H1 (cell line): ENCODE results near the gene ITFG2. TPM values are rescaled to one million over a fixed set of nuclear protein-coding genes. Genes with fewer than 3 reads are reported as not detected.

Source experiments
- CTCF ChIA-PET: fragments of 300-600 bp; sonication (Branson Sonifier 250); formaldehyde crosslinking; loops from one replicate; lab custom pipeline; 2021; ENCODE audit not compliant: partially characterized antibody; lab: Charles Lee
- POLR2A ChIA-PET: fragments of 300-600 bp; sonication (Branson Sonifier 250); formaldehyde crosslinking; loops from one replicate; lab custom pipeline; 2021; ENCODE audit warnings: inconsistent platforms; ENCODE audit not compliant: partially characterized antibody; lab: Charles Lee
- DNase-seq, 2 experiments: peaks; one replicate each; pipeline versions ENCODE4 v3.0.0 to v3.0.0-alpha.2; 2010 to 2022; ENCODE audit warnings: low spot score in 2 of 2, low read depth in 1 of 2, mixed read lengths in 1 of 2
- FAIRE-seq: peaks from 2 replicates; lab custom pipeline; 2011; peaks lifted over from hg19 to GRCh38; lab: Jason Lieb, UNC
- H2AFZ ChIP-seq: 2 replicates; pipeline ENCODE4 v1.8.1; 2012; ENCODE audit warnings: low read length, inconsistent platforms
- H2AK5ac ChIP-seq: 2 replicates; pipeline ENCODE4 v1.6.1; 2013; ENCODE audit warnings: low read depth, low read length
- H2BK120ac ChIP-seq: replicated peaks from 2 replicates; pipeline ENCODE3; 2013; ENCODE audit warnings: low read depth, low read length, inconsistent platforms
- H2BK12ac ChIP-seq: 2 replicates; pipeline ENCODE4 v1.6.1; 2013; ENCODE audit warnings: low read depth, low read length
- H2BK15ac ChIP-seq: 2 replicates; pipeline ENCODE4 v1.6.1; 2013; ENCODE audit warnings: low read length
- H2BK20ac ChIP-seq: 2 replicates; pipeline ENCODE4 v1.6.1; 2013; ENCODE audit warnings: low read length
- H2BK5ac ChIP-seq: 2 replicates; pipeline ENCODE4 v1.6.1; 2013; ENCODE audit warnings: low read depth, low read length
- H3K14ac ChIP-seq: 2 replicates; pipeline ENCODE4 v1.6.1; 2013; ENCODE audit warnings: inconsistent platforms; ENCODE audit not compliant: insufficient read length
- H3K18ac ChIP-seq: 2 replicates; pipeline ENCODE4 v1.6.1; 2013; ENCODE audit warnings: low read length; ENCODE audit errors: extremely low read depth
- H3K23ac ChIP-seq: 2 replicates; pipeline ENCODE4 v1.6.1; 2013; ENCODE audit warnings: inconsistent platforms; ENCODE audit not compliant: insufficient read length
- H3K23me2 ChIP-seq: 2 replicates; pipeline ENCODE4 v1.6.1; 2013; ENCODE audit warnings: low read depth, low read length
- H3K27ac ChIP-seq: 2 replicates; pipeline ENCODE4 v1.6.1; 2011; ENCODE audit warnings: low read depth, low read length, inconsistent platforms
- H3K27me3 ChIP-seq, 4 experiments: replicated peaks in 1 of 4; 1 replicate in 1 of 4; 2 replicates in 3 of 4; pipeline versions ENCODE4 v1.6.1 to v1.8.1; 2011 to 2013; ENCODE audit warnings: low read length in 3 of 4, mild to moderate bottlenecking in 3 of 4, inconsistent platforms in 2 of 4, mixed read lengths in 2 of 4, moderate library complexity in 1 of 4; ENCODE audit not compliant: control insufficient read depth in 3 of 4, insufficient read depth in 3 of 4; ENCODE audit errors: extremely low read depth in 1 of 4
- H3K36me3 ChIP-seq, 4 experiments: 2 replicates each; pipeline versions ENCODE4 v1.6.1 to v1.8.1; 2011 to 2013; ENCODE audit warnings: mild to moderate bottlenecking in 4 of 4, low read length in 3 of 4, moderate library complexity in 2 of 4, control low read depth in 1 of 4, inconsistent platforms in 1 of 4; ENCODE audit not compliant: insufficient read depth in 4 of 4, control insufficient read depth in 2 of 4
- H3K4ac ChIP-seq: replicated peaks from 2 replicates; pipeline ENCODE3; 2013; ENCODE audit warnings: low read length, low read depth, mixed read lengths, inconsistent platforms; ENCODE audit not compliant: insufficient read length
- H3K4me1 ChIP-seq, 4 experiments: replicated peaks in 1 of 4; 1 replicate in 1 of 4; 2 replicates in 3 of 4; pipeline versions ENCODE4 v1.6.1 to v1.8.1; 2011 to 2013; ENCODE audit warnings: low read length in 3 of 4, inconsistent platforms in 2 of 4, mixed read lengths in 1 of 4; ENCODE audit not compliant: insufficient read depth in 4 of 4, control insufficient read depth in 3 of 4
- H3K4me2 ChIP-seq, 2 experiments: 2 replicates each; pipeline versions ENCODE4 v1.6.1 to v1.8.1; 2011 to 2013; ENCODE audit warnings: low read depth in 2 of 2, low read length in 2 of 2, control low read depth in 1 of 2, inconsistent platforms in 1 of 2, mild to moderate bottlenecking in 1 of 2; ENCODE audit not compliant: insufficient read depth in 1 of 2
- H3K4me3 ChIP-seq, 4 experiments: fragments of 200-600, 300-600 bp in 1 of 4; sonication (generic), shearing (Covaris generic), sonication (Bioruptor Twin) in 1 of 4; 2 replicates each; pipeline versions ENCODE4 v1.5.1 to v1.8.1; 2011 to 2016; ENCODE audit warnings: low read length in 4 of 4, low read depth in 3 of 4, control low read depth in 2 of 4, inconsistent platforms in 2 of 4, mild to moderate bottlenecking in 2 of 4, mixed read lengths in 1 of 4, moderate library complexity in 1 of 4; ENCODE audit not compliant: insufficient read depth in 2 of 4; ENCODE audit errors: extremely low read depth in 1 of 4
- H3K56ac ChIP-seq: replicated peaks from 2 replicates; pipeline ENCODE3; 2013; ENCODE audit warnings: low read depth, mild to moderate bottlenecking, mixed read lengths, low read length, inconsistent platforms; ENCODE audit not compliant: insufficient read length
- H3K79me1 ChIP-seq: 2 replicates; pipeline ENCODE4 v1.6.1; 2013; ENCODE audit warnings: low read depth, low read length, control low read depth
- H3K79me2 ChIP-seq, 2 experiments: 2 replicates each; pipeline versions ENCODE4 v1.6.1 to v1.8.1; 2012 to 2013; ENCODE audit warnings: low read length in 2 of 2, mild to moderate bottlenecking in 2 of 2, inconsistent platforms in 1 of 2; ENCODE audit not compliant: insufficient read depth in 2 of 2, control insufficient read depth in 1 of 2
- H3K9ac ChIP-seq, 4 experiments: replicated peaks in 1 of 4; 1 replicate in 1 of 4; 2 replicates in 3 of 4; pipeline versions ENCODE4 v1.6.1 to v1.8.1; 2011 to 2013; ENCODE audit warnings: low read depth in 3 of 4, low read length in 3 of 4, control low read depth in 2 of 4, mild to moderate bottlenecking in 2 of 4, moderate library complexity in 2 of 4, inconsistent platforms in 1 of 4; ENCODE audit errors: extremely low read depth in 1 of 4
- H3K9me3 ChIP-seq, 2 experiments: 2 replicates each; pipeline versions ENCODE4 v1.6.1 to v1.8.1; 2012 to 2013; ENCODE audit warnings: mild to moderate bottlenecking in 2 of 2, moderate library complexity in 2 of 2, control low read depth in 1 of 2, inconsistent platforms in 1 of 2, low read depth in 1 of 2, low read length in 1 of 2, mixed read lengths in 1 of 2; ENCODE audit not compliant: insufficient read depth in 2 of 2
- H4K20me1 ChIP-seq, 2 experiments: replicated peaks in 1 of 2; 2 replicates each; pipeline versions ENCODE3 to v1.8.1; 2011 to 2013; ENCODE audit warnings: inconsistent platforms in 2 of 2, low read length in 2 of 2, mild to moderate bottlenecking in 1 of 2; ENCODE audit not compliant: insufficient read depth in 2 of 2, control insufficient read depth in 1 of 2
- H4K5ac ChIP-seq: 2 replicates; pipeline ENCODE4 v1.6.1; 2013; ENCODE audit warnings: low read length, low read depth, mixed read lengths, inconsistent platforms; ENCODE audit not compliant: insufficient read length
- H4K8ac ChIP-seq: 2 replicates; pipeline ENCODE4 v1.8.0; 2013; ENCODE audit warnings: mild to moderate bottlenecking, moderate library complexity, low read length, inconsistent platforms; ENCODE audit not compliant: insufficient read depth; ENCODE audit errors: extremely low read depth
- H4K91ac ChIP-seq: replicated peaks from 2 replicates; pipeline ENCODE3; 2013; ENCODE audit warnings: low read length, mixed read lengths, inconsistent platforms; ENCODE audit not compliant: insufficient read length
- CREB1 ChIP-seq: IDR thresholded peaks from 2 replicates; pipeline ENCODE4 v1.6.1; 2012; ENCODE audit warnings: inconsistent platforms
- HDAC6 ChIP-seq: IDR thresholded peaks from one replicate; pipeline ENCODE4 v1.7.1; 2012; ENCODE audit warnings: low read depth, mild to moderate bottlenecking, inconsistent platforms, low read length, moderate library complexity
- JUN ChIP-seq: IDR thresholded peaks from 2 replicates; pipeline ENCODE4 v1.6.1; 2011; ENCODE audit warnings: low read depth, mild to moderate bottlenecking, improper control_type of control experiment, low read length
- YY1 ChIP-seq: IDR thresholded peaks from 2 replicates; pipeline ENCODE4 v1.6.1; 2011; ENCODE audit warnings: low read depth, mild to moderate bottlenecking, low read length
- WGBS, 2 experiments: shearing (Covaris generic) in 1 of 2; methylation state at CpG; one replicate each; pipeline versions ENCODE4 v1.1.6 to v1.1.7; 2013 to 2015; ENCODE audit warnings: low lambda C conversion rate in 2 of 2, mixed read lengths in 2 of 2, inconsistent platforms in 1 of 2, low coverage in 1 of 2, missing lambda C conversion rate in 1 of 2; ENCODE audit not compliant: insufficient replicate concordance in 2 of 2, insufficient coverage in 1 of 2, insufficient read length in 1 of 2; ENCODE audit errors: extremely low coverage in 1 of 2, missing lambda C conversion rate in 1 of 2; 5-methylcytosine and 5-hydroxymethylcytosine counted together
- polyA plus RNA-seq, 7 experiments: library from polyadenylated mRNA; depleted of rRNA in 3 of 7; stranded (reverse) in 5 of 7; unstranded in 2 of 7; fragments of >200 nt in 5 of 7; fragments of 200-250 nt in 2 of 7; gene quantifications; 1 replicate in 5 of 7; 2 replicates in 1 of 7; 4 replicates in 1 of 7; pipeline versions ENCODE4 v1.2.1 to v1.2.3, GENCODE V29; 2011 to 2013; ENCODE audit warnings: missing spikeins in 2 of 7, mixed read lengths in 2 of 7
- total RNA-seq: library from RNA; stranded (reverse); fragmentation: NEBNext Ultra II Directional; extraction: Animal tissue kit (Norgen Biotek cat#: 25700); gene quantifications from 2 replicates; pipeline ENCODE4 v1.2.1, GENCODE V29; 2021

Gene ITFG2
- total and polyA plus RNA-seq, 2 of the 8 experiments (the other 6 are each of a cell fraction or from before 2014, with no cell fraction given) = 15.0 to 22.9 TPM

DNA sequence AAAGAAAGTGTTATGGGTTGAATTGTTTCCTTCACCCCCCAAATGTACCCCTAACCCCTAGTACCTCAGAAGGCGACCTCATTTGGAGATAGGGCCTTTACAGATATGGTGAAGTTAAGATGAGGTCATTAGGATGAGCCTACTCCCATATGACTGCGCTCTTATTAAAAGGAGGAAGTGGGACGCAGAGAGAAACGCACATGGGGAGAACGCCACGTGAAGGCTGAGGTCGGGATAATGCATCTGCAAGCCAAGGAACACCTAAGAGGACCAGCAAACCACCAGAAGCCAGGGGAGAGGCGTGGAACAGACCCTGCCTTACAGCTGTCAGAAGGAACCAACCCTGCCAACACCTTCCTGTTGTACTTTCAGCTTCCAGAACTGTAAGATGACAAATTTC, 24.1 kb downstream of the ITFG2 start:
- FAIRE-seq = no peak
- H3K23me2 ChIP-seq = no peaks in the 10 kb centered on the region; the same call in 1 of the 2 replicates
- no peak overlapping the region for H3K18ac ChIP-seq
- no peak overlapping the region for H3K9ac ChIP-seq
- H2AFZ ChIP-seq = no peak overlapping the region
- H2BK12ac ChIP-seq = no peak overlapping the region
- H3K36me3 ChIP-seq = no peaks in the 10 kb centered on the region; a peak in 1 of 8 replicates
- no peaks in the 10 kb centered on the region for H3K9me3 ChIP-seq
- H3K27me3 ChIP-seq = no peaks in the 10 kb centered on the region; a peak in 1 of 7 replicates
- H3K4me1 ChIP-seq = peaks cover 0 to 14% (median 9%) of the 10 kb centered on the region in 4 experiments; a peak in 6 of 7 replicates
- no peaks in the 10 kb centered on the region for H3K79me2 ChIP-seq
- no peaks in the 10 kb centered on the region for H3K79me1 ChIP-seq
- H4K20me1 ChIP-seq = peaks cover 0 to 3% of the 10 kb centered on the region in 2 experiments
- H3K4me2 ChIP-seq = no peak overlapping the region
- no peak overlapping the region for H3K27ac ChIP-seq
- H3K23ac ChIP-seq = no peak overlapping the region
- TF ChIP-seq YY1 (no peak), HDAC6 (no peak), JUN (no peak), CREB1 (no peak)
- TF ChIP-seq, all 59 proteins: peak for 0
- Histone ChIP-seq H4K5ac (no peak overlapping the region), H3K4me3 (no peak overlapping the region), H2AK5ac (no peak overlapping the region), H3K14ac (no peak overlapping the region), H2BK5ac (no peak overlapping the region), H3K56ac (no peak overlapping the region), H4K8ac (no peak overlapping the region), H4K91ac (no peak overlapping the region), H2BK15ac (no peak overlapping the region), H3K4ac (no peak overlapping the region), H2BK120ac (no peak overlapping the region), H2BK20ac (no peak overlapping the region)
- WGBS, 2 experiments = 76% methylated on average over 8 of the region's 8 CpGs; no CpG with 5 or more reads in 1 of the 2 experiments
- ChIA-PET POLR2A (interaction anchor here (0.9 to 6.3 kb wide), 4 partner anchors 9 to 147 kb away, joined by 3 to 58 read pairs (median 5); partner anchors contain the start of gene ITFG2), CTCF (interaction anchor here (0.6 to 6.9 kb wide), 6 partner anchors 9 to 1040 kb away, joined by 3 to 52 read pairs (median 4); no protein-coding TSS in a partner anchor)
- no peak for DNase-seq
